Measurements from ENCODE around the gene EPHA1. TPM values are rescaled to one million over a fixed set of nuclear protein-coding genes. Genes with fewer than 3 reads are reported as not detected.

Gene EPHA1
- total and polyA plus RNA-seq, 12 donors: 0.12 to 0.73 (median 0.39) TPM; not detected in 9

DNA sequence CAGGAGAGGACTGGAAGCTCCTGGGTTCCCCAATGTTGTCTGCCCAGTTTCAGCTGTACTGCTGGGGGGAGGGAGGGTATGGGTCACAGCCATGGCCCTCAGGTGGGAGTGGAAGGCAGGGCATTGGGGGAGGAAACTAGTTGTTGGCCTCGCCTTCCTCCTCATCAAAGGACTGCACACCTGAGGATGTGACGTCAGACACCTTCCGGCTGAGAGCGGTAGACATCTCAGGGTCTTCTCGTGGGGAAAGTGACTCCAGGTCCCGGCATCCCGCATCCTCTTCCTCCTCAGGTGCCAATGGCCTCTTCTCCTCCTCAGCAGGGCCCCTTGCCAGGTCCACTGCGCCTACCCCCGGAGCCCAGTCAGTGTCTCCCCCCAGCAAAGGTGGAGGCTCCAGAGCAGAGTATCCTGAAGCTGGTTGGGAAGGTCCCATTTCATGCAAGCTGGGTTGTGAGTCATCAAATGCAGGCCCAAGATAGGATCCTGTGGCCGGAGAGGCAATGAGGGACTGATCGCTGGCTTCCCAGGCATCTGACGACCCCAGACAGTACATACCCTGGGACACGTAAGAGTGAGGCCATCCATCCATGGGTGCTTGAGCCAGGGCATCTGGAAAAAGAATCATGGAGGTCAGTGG is 52.1 kb downstream of the EPHA1 start:
- intact Hi-C loops (cut with DNase I): no loop called here
- peaks cover 0 to 41% (median 30%) of the 10 kb centered on the region in 7 donors for H3K27me3 ChIP-seq
- no peak overlapping the region for H3K27ac ChIP-seq
- H3K9me3 ChIP-seq: no peaks in the 10 kb centered on the region
- no peaks in the 10 kb centered on the region for H3K36me3 ChIP-seq
- no peak for ATAC-seq
- peaks cover 0 to 4% (median 0%) of the 10 kb centered on the region in 9 donors for H3K4me1 ChIP-seq
- TF ChIP-seq, protein P1, sequence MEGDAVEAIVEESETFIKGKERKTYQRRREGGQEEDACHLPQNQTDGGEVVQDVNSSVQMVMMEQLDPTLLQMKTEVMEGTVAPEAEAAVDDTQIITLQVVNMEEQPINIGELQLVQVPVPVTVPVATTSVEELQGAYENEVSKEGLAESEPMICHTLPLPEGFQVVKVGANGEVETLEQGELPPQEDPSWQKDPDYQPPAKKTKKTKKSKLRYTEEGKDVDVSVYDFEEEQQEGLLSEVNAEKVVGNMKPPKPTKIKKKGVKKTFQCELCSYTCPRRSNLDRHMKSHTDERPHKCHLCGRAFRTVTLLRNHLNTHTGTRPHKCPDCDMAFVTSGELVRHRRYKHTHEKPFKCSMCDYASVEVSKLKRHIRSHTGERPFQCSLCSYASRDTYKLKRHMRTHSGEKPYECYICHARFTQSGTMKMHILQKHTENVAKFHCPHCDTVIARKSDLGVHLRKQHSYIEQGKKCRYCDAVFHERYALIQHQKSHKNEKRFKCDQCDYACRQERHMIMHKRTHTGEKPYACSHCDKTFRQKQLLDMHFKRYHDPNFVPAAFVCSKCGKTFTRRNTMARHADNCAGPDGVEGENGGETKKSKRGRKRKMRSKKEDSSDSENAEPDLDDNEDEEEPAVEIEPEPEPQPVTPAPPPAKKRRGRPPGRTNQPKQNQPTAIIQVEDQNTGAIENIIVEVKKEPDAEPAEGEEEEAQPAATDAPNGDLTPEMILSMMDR (IDR thresholded peaks at IDR 0.05): no peak
- no peak overlapping the region for H3K4me3 ChIP-seq
- no peak for DNase-seq
- WGBS, 2 donors: 91 to 92% methylated on average over 13 of the region's 13 CpGs

DNA sequence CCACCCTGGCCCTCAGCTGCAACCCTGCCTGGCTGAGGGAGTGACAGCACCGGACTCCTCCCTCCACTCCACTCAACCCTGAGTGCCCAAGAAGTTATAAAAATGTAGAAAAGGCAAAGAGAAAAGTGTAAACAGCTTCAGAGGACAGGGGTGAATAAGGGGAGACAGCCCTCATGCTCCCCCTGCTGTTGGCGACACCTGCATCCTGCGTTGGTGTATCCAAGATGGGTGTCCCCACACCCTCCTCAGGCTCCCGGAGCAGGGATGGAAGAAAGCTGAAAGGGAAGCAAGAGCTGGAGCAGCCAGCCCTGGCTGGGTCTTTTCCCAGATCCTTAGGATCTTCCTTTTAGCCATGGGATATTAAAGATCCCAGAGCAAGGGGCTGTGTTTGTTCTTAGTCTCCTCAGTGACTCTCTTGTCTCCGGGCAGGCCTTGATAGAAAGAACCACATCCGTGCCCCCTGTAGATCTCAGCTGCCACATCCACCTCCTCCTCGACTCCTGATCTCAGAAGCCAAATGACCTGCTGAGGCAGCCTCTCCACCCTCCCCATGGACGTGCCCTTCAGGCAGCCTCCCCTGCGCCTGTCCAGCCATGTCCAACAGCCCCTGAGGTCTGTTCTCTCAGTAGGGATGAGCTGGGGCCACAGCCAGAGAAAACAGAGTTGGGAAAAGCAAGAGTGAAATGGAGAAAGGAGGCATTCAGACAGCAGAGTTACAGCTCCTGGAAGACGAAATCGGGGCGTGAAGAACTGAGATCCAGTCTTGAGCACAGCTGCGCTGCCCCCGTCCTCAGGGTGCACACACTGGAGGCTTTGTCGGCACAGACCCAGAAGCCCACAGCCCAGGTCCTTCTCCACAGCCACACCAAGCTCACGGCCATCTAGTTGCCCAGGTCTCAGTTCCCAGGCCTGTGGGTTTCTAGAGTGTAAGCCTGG is 52.9 kb downstream of the EPHA1 start:
- H3K4me1 ChIP-seq: no peaks in the 10 kb centered on the region
- intact Hi-C loops (cut with DNase I): no loop called here
- ATAC-seq (no peak), DNase-seq (no peak)
- peaks cover 0 to 35% (median 21%) of the 10 kb centered on the region in 7 donors for H3K27me3 ChIP-seq
- TF ChIP-seq, protein P1 (IDR thresholded peaks at IDR 0.05): no peak
- no peaks in the 10 kb centered on the region for H3K9me3 ChIP-seq
- WGBS, 2 donors: 88 to 89% methylated on average over 16 of the region's 16 CpGs
- H3K27ac ChIP-seq: no peak overlapping the region
- H3K36me3 ChIP-seq: no peaks in the 10 kb centered on the region
- H3K4me3 ChIP-seq: no peak overlapping the region

DNA sequence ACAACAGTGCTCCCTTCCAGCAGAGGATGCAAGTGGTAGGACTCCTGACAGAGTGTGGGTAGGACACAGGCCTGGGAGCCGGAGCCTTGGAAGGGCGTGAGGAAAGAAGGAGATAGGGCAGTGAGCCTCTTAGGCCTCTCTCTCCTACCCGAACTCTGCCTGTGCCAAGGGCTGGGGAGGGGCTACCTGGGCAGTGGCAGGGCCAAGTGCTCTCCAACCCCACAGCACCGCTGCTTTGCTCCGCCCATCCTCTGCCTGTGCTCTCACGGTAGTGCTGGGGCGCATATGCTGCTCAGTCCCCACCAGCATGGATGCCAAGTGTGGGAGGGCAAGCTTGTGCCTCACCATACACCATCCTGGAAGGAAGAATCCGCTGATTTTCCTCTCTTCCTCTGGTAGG is 53.7 kb downstream of the EPHA1 start:
- no peaks in the 10 kb centered on the region for H3K9me3 ChIP-seq
- no peaks in the 10 kb centered on the region for H3K36me3 ChIP-seq
- no peak for ATAC-seq
- intact Hi-C loops (cut with DNase I): no loop called here
- peaks cover 0 to 28% (median 14%) of the 10 kb centered on the region in 7 donors for H3K27me3 ChIP-seq
- H3K27ac ChIP-seq: no peak overlapping the region
- TF ChIP-seq, protein P1 (IDR thresholded peaks at IDR 0.05): no peak
- DNase-seq: no peak
- H3K4me3 ChIP-seq: no peak overlapping the region
- 88% methylated on average over 8 of the region's 8 CpGs for WGBS, 2 donors
- H3K4me1 ChIP-seq: no peaks in the 10 kb centered on the region

DNA sequence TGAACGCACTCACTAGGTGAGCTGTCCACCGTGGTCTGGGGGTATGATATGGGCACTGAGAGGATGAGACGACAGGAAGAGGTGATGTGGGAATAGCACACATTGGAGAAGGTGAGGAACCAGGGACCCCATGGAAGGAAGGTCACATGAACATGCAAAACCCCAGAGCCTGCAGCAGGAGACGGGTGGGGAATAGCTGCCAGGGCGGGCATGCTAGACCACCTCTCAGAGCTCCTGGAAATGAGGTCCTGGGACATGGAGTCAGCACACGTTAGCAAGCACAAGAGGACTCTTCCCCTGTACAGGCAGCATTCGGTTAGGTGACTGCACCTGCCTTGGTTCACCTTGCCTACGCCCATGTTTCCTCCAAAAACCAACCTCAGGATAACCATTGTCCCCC is 54.3 kb downstream of the EPHA1 start:
- no peak overlapping the region for H3K4me3 ChIP-seq
- H3K9me3 ChIP-seq: no peaks in the 10 kb centered on the region
- H3K4me1 ChIP-seq: no peaks in the 10 kb centered on the region
- TF ChIP-seq, protein P1 (IDR thresholded peaks at IDR 0.05): no peak
- DNase-seq: no peak
- WGBS, 2 donors: 93% methylated on average over 8 of the region's 8 CpGs
- H3K27ac ChIP-seq: no peak overlapping the region
- ATAC-seq: no peak
- H3K27me3 ChIP-seq: peaks cover 0 to 22% (median 8%) of the 10 kb centered on the region in 7 donors
- intact Hi-C loops (cut with DNase I): no loop called here
- H3K36me3 ChIP-seq: no peaks in the 10 kb centered on the region

Measured in heart right ventricle (tissue), 16 donors.